Endothelial cell of umbilical vein (primary cell): ENCODE results near the gene TRPC1. TPM values are rescaled to one million over a fixed set of nuclear protein-coding genes. Genes with fewer than 3 reads are reported as not detected.

ENCODE experiments used
- BruUV-seq: library from RNA; stranded (reverse); fragments of 400-500 nt; replicated peaks from 2 replicates; lab custom pipeline; 2021; lab: Mats Ljungman, UMichigan
- CTCF ChIA-PET: fragments of 300-600, 350-600 bp; sonication (Branson Sonifier 250); formaldehyde crosslinking; loops from one replicate; lab custom pipeline; 2021; ENCODE audit warnings: antibody characterized with exemption, inconsistent platforms; lab: Charles Lee
- POLR2A ChIA-PET: fragments of 300-600, 350-600 bp; sonication (Branson Sonifier 250); formaldehyde crosslinking; loops from one replicate; lab custom pipeline; 2021; ENCODE audit warnings: antibody characterized with exemption, inconsistent platforms; lab: Charles Lee
- DNase-seq: peaks from one replicate; pipeline ENCODE4 v3.0.0-alpha.2; 2011; ENCODE audit warnings: low read depth, low spot score
- FAIRE-seq: peaks from 2 replicates; lab custom pipeline; 2011; peaks lifted over from hg19 to GRCh38; lab: Jason Lieb, UNC
- H2AFZ ChIP-seq: 2 replicates; pipeline ENCODE4 v1.6.0; 2012; ENCODE audit warnings: low read depth, low read length, control low read depth, inconsistent platforms
- H3K27ac ChIP-seq: 2 replicates; pipeline ENCODE4 v1.5.1; 2011; ENCODE audit warnings: low read depth, mild to moderate bottlenecking, control low read depth, low read length, moderate library complexity; ENCODE audit not compliant: insufficient read depth
- H3K27me3 ChIP-seq, 2 experiments: 2 replicates each; pipeline versions ENCODE4 v1.6.0 to v1.6.1; 2011; ENCODE audit warnings: low read length in 2 of 2, mixed read lengths in 1 of 2; ENCODE audit not compliant: control insufficient read depth in 2 of 2, insufficient read depth in 2 of 2
- H3K36me3 ChIP-seq, 2 experiments: 2 replicates in 1 of 2; 3 replicates in 1 of 2; pipeline ENCODE4 v1.5.1; 2011; ENCODE audit warnings: low read length in 2 of 2, mild to moderate bottlenecking in 1 of 2, moderate library complexity in 1 of 2; ENCODE audit not compliant: control insufficient read depth in 2 of 2, insufficient read depth in 2 of 2; ENCODE audit errors: extremely low read depth in 1 of 2
- H3K4me1 ChIP-seq: 3 replicates; pipeline ENCODE4 v1.5.1; 2011; ENCODE audit warnings: mild to moderate bottlenecking, low read length; ENCODE audit not compliant: control insufficient read depth, insufficient read depth; ENCODE audit errors: extremely low read depth
- H3K4me2 ChIP-seq: 2 replicates; pipeline ENCODE4 v1.6.1; 2011; ENCODE audit warnings: low read length, control low read depth, mixed read lengths; ENCODE audit not compliant: insufficient read depth
- H3K4me3 ChIP-seq, 3 experiments: fragments of 200-600 bp in 1 of 3; sonication (generic), shearing (Covaris generic) in 1 of 3; replicated peaks in 1 of 3; 2 replicates each; pipeline ENCODE4 v1.5.1; 2011 to 2016; ENCODE audit warnings: control low read depth in 3 of 3, low read length in 3 of 3, mild to moderate bottlenecking in 2 of 3, inconsistent platforms in 1 of 3, low read depth in 1 of 3, moderate library complexity in 1 of 3; ENCODE audit not compliant: insufficient read depth in 1 of 3
- H3K79me2 ChIP-seq: 2 replicates; pipeline ENCODE4 v1.6.0; 2012; ENCODE audit warnings: low read length, inconsistent platforms; ENCODE audit not compliant: control insufficient read depth, insufficient read depth
- H3K9ac ChIP-seq: replicated peaks from 2 replicates; pipeline ENCODE3; 2011; ENCODE audit warnings: low read length, control low read depth; ENCODE audit not compliant: insufficient read depth; ENCODE audit errors: extremely low read depth
- H3K9me1 ChIP-seq: replicated peaks from 3 replicates; pipeline ENCODE4 v1.6.0; 2011; ENCODE audit warnings: mild to moderate bottlenecking, low read length; ENCODE audit not compliant: control insufficient read depth, insufficient read depth; ENCODE audit errors: extremely low read depth
- H3K9me3 ChIP-seq: replicated peaks from 2 replicates; pipeline ENCODE4 v1.5.1; 2012; ENCODE audit warnings: low read length, inconsistent platforms; ENCODE audit not compliant: control insufficient read depth, insufficient read depth
- H4K20me1 ChIP-seq: replicated peaks from 2 replicates; pipeline ENCODE3; 2011; ENCODE audit warnings: mild to moderate bottlenecking, low read length; ENCODE audit not compliant: control insufficient read depth, insufficient read depth; ENCODE audit errors: extremely low read depth
- CTCF ChIP-seq, 2 donors: IDR thresholded peaks; 1 replicate in 1 of 2; 2 replicates in 1 of 2; pipeline ENCODE4 v1.5.1; 2011; ENCODE audit warnings: low read length in 2 of 2, mild to moderate bottlenecking in 2 of 2, moderate library complexity in 2 of 2, control low read depth in 1 of 2, inconsistent platforms in 1 of 2, low read depth in 1 of 2; ENCODE audit not compliant: insufficient read depth in 1 of 2; ENCODE audit errors: extremely low read depth in 1 of 2
- EZH2 ChIP-seq: IDR thresholded peaks from 2 replicates; pipeline ENCODE4 v1.6.1; 2012; ENCODE audit warnings: borderline replicate concordance, low read depth, mild to moderate bottlenecking, moderate library complexity, low read length, inconsistent platforms; ENCODE audit not compliant: severe bottlenecking
- FOS ChIP-seq: IDR thresholded peaks from 2 replicates; pipeline ENCODE4 v1.6.1; 2011; ENCODE audit warnings: mild to moderate bottlenecking, low read length, moderate library complexity, borderline replicate concordance; ENCODE audit not compliant: insufficient read depth
- GATA2 ChIP-seq: IDR thresholded peaks from 2 replicates; pipeline ENCODE4 v1.7.0; 2011; ENCODE audit warnings: low read depth, mild to moderate bottlenecking, moderate library complexity, mixed read lengths, low read length; ENCODE audit not compliant: insufficient read length, insufficient read depth
- JUN ChIP-seq: IDR thresholded peaks from 2 replicates; pipeline ENCODE4 v1.6.1; 2011; ENCODE audit warnings: borderline replicate concordance, low read depth; ENCODE audit not compliant: insufficient read length, insufficient read depth
- MAX ChIP-seq: IDR thresholded peaks from 2 replicates; pipeline ENCODE4 v1.6.1; 2011; ENCODE audit not compliant: insufficient read depth, insufficient read length
- MYC ChIP-seq: IDR thresholded peaks from one replicate; pipeline ENCODE4 v1.6.1; 2011; ENCODE audit warnings: mild to moderate bottlenecking, low read depth, low read length
- POLR2A ChIP-seq: IDR thresholded peaks from 2 replicates; pipeline ENCODE4 v1.6.1; 2012; ENCODE audit warnings: low read depth, mild to moderate bottlenecking, control low read depth, low read length
- POLR2AphosphoS5 ChIP-seq: IDR thresholded peaks from 2 replicates; pipeline ENCODE4 v1.6.1; 2012; ENCODE audit warnings: low read depth, mild to moderate bottlenecking, control low read depth, low read length, moderate library complexity; ENCODE audit not compliant: insufficient read depth
- dilution Hi-C: fragments of 300-500 bp; cut with MboI; formaldehyde crosslinking; loops from one replicate; pipeline ENCODE4 v1.15.0; 2019; ENCODE audit warnings: low sequenced_read_pairs; ENCODE audit not compliant: extremely low pct_ligation_motif_present
- intact Hi-C: fragments of 100-400 bp; cut with micrococcal nuclease; formaldehyde crosslinking; loops from one replicate; pipeline ENCODE4 v1.10.0; 2022
- polyA plus RNA-seq, 4 experiments: library from polyadenylated mRNA; depleted of rRNA in 3 of 4; stranded (reverse) in 3 of 4; unstranded in 1 of 4; fragments of >200 nt; gene quantifications; 2 replicates each; pipeline versions ENCODE4 v1.2.1 to v1.2.3, GENCODE V29; 2011 to 2012; ENCODE audit warnings: missing spikeins in 1 of 4
- total RNA-seq: library from RNA; stranded (reverse); gene quantifications from 2 replicates; pipeline ENCODE4 v1.2.3, GENCODE V29; 2021

The TRPC1 gene
- total and polyA plus RNA-seq, 2 donors (not counting 3 experiments of a cell fraction or from before 2014, with no cell fraction given), result 3.5 to 5.9 TPM

DNA sequence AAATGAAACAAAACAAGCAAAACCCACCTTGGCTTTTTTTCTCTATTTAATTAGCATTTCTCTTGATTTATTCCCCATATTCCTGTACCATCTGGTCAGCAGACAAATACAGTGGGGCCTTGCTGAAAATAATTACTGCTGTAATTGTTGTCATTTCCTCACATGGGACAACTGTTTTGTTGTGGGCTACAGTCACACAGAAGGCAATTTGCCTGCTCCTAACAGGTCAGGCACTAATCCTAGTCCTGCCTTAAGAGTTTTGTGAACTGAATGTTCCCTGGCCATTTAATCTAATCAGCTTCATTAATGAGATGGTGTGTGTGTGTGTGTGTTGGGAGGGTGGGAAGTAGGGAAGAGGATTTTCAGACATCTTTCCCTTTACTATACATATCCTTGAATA, 11.6 kb downstream of the TRPC1 start:
- no peaks in the 10 kb centered on the region for H4K20me1 ChIP-seq
- TF ChIP-seq FOS (no peak), GATA2 (no peak), POLR2A (no peak), JUN (no peak), POLR2AphosphoS5 (no peak), MYC (no peak)
- ChIA-PET POLR2A (no interaction called here), CTCF (no interaction called here)
- H3K4me1 ChIP-seq, result no peaks in the 10 kb centered on the region
- no peak overlapping the region for H3K27ac ChIP-seq
- no peak overlapping the region for H3K4me3 ChIP-seq
- FAIRE-seq (no peak), DNase-seq (no peak)
- no peak overlapping the region for H2AFZ ChIP-seq
- H3K4me2 ChIP-seq, result no peak overlapping the region
- no TSS peak for BruUV-seq
- no peaks in the 10 kb centered on the region for H3K27me3 ChIP-seq
- H3K9ac ChIP-seq, result no peak overlapping the region
- H3K36me3 ChIP-seq, result no peaks in the 10 kb centered on the region
- dilution Hi-C loops (no loop called here), intact Hi-C loops (no loop called here)
- no peaks in the 10 kb centered on the region for H3K79me2 ChIP-seq
- H3K9me3 ChIP-seq, result no peaks in the 10 kb centered on the region
- H3K9me1 ChIP-seq, result no peaks in the 10 kb centered on the region

GRCh38 chr3:142738396-142738795, 14.6 kb downstream of the TRPC1 start:
- intact Hi-C loops, result no loop called here
- CTCF ChIA-PET, result no interaction called here

More at GRCh38 chr3:142738396-142738795, 14.6 kb downstream of the TRPC1 start:
- dilution Hi-C loops, result no loop called here
- Histone ChIP-seq H3K9me3 (no peaks in the 10 kb centered on the region), H2AFZ (no peak overlapping the region), H4K20me1 (no peaks in the 10 kb centered on the region), H3K27me3 (no peaks in the 10 kb centered on the region), H3K27ac (no peak overlapping the region), H3K4me2 (no peak overlapping the region), H3K9ac (no peak overlapping the region), H3K9me1 (no peaks in the 10 kb centered on the region), H3K79me2 (no peaks in the 10 kb centered on the region), H3K4me1 (no peaks in the 10 kb centered on the region), H3K36me3 (no peaks in the 10 kb centered on the region), H3K4me3 (no peak overlapping the region)
- no peak for FAIRE-seq
- POLR2A ChIA-PET, result no interaction called here
- TF ChIP-seq MAX (no peak), JUN (no peak), FOS (no peak), CTCF (IDR thresholded peaks at IDR 0.05; ENCODE audit: extremely low read depth in 1 of 2, insufficient read depth in 1 of 2, low read depth in 1 of 2, low read length in 2 of 2) (no peak), GATA2 (no peak), EZH2 (no peak), POLR2AphosphoS5 (no peak), POLR2A (no peak), MYC (no peak)
- BruUV-seq, result no TSS peak
- no peak for DNase-seq
